GM12878 (cell line): ENCODE data around the gene ANKRD11. TPM values are rescaled to one million over a fixed set of nuclear protein-coding genes. Genes with fewer than 3 reads are reported as not detected.
A peak's percentile ranks its signal among the peaks of the same experiment; 100 is the strongest.

Source experiments
- ATAC-seq: fragments of 200-7000 bp; cut with Tn5 transposase; 3 replicates; pipeline ENCODE4 v1.9.1; 2020; ENCODE audit warnings: mild to moderate bottlenecking, moderate library complexity
- BruUV-seq: library from RNA; stranded (reverse); fragments of 400-500 nt; replicated peaks from 2 replicates; lab custom pipeline; 2021; lab: Mats Ljungman, UMichigan
- CTCF ChIA-PET: fragments of 300-600 bp; sonication (Branson Sonifier 250); formaldehyde crosslinking; extraction: SDS; loops from one replicate; lab custom pipeline; 2021; ENCODE audit warnings: inconsistent platforms; lab: Yijun Ruan, JAX
- POLR2A ChIA-PET: fragments of 350-600 bp; formaldehyde crosslinking; extraction: SDS; loops from one replicate; lab custom pipeline; 2021; ENCODE audit warnings: inconsistent platforms; lab: Charles Lee
- RAD21 ChIA-PET: fragments of 300-600 bp; sonication (Branson Sonifier 250); formaldehyde crosslinking; loops from one replicate; lab custom pipeline; 2023; ENCODE audit warnings: antibody characterized with exemption; ENCODE audit not compliant: unreplicated experiment; lab: Charles Lee
- SMC1A ChIA-PET: fragments of 300-600 bp; sonication (Branson Sonifier 250); formaldehyde crosslinking; loops from one replicate; lab custom pipeline; 2023; ENCODE audit not compliant: unreplicated experiment, uncharacterized antibody; lab: Charles Lee
- DNase-seq: peaks from one replicate; pipeline ENCODE4 v3.0.0-alpha.2; 2011; ENCODE audit warnings: low read depth, low spot score
- FAIRE-seq: peaks from 3 replicates; lab custom pipeline; 2011; peaks lifted over from hg19 to GRCh38; lab: Jason Lieb, UNC
- H2AFZ ChIP-seq: 2 replicates; pipeline ENCODE4 v1.6.0; 2011; ENCODE audit warnings: low read depth, low read length, control low read depth; ENCODE audit not compliant: control insufficient read depth
- H3K27ac ChIP-seq: 2 replicates; pipeline ENCODE4 v1.5.1; 2011; ENCODE audit warnings: control low read depth; ENCODE audit not compliant: control insufficient read depth, insufficient read depth
- H3K27me3 ChIP-seq, 2 experiments: replicated peaks in 1 of 2; 2 replicates each; pipeline versions ENCODE4 v1.6.0 to v1.6.1; 2011; ENCODE audit warnings: low read length in 1 of 2; ENCODE audit not compliant: control insufficient read depth in 2 of 2, insufficient read depth in 2 of 2
- H3K36me3 ChIP-seq, 2 experiments: 2 replicates each; pipeline ENCODE4 v1.5.1; 2011; ENCODE audit warnings: low read length in 1 of 2; ENCODE audit not compliant: control insufficient read depth in 2 of 2, insufficient read depth in 2 of 2
- H3K4me1 ChIP-seq: 2 replicates; pipeline ENCODE4 v1.6.1; 2011; ENCODE audit warnings: mild to moderate bottlenecking, low read length, moderate library complexity, mixed read lengths; ENCODE audit not compliant: control insufficient read depth, insufficient read depth
- H3K4me2 ChIP-seq: 2 replicates; pipeline ENCODE4 v1.6.0; 2011; ENCODE audit warnings: control low read depth; ENCODE audit not compliant: control insufficient read depth, insufficient read depth
- H3K4me3 ChIP-seq: fragments of 200-600 bp; sonication (generic); 2 replicates; pipeline ENCODE4 v1.5.1; 2016
- H3K79me2 ChIP-seq: 2 replicates; pipeline ENCODE4 v1.6.0; 2011; ENCODE audit warnings: low read length; ENCODE audit not compliant: control insufficient read depth, insufficient read depth
- H3K9ac ChIP-seq: 2 replicates; pipeline ENCODE4 v1.8.0; 2011; ENCODE audit warnings: low read length, control low read depth, mixed read lengths; ENCODE audit not compliant: control insufficient read depth, insufficient read depth
- H3K9me3 ChIP-seq: replicated peaks from 3 replicates; pipeline ENCODE4 v1.5.1; 2011; ENCODE audit warnings: mild to moderate bottlenecking, low read length; ENCODE audit not compliant: control insufficient read depth, insufficient read depth
- H4K20me1 ChIP-seq: 2 replicates; pipeline ENCODE4 v1.6.0; 2011; ENCODE audit not compliant: control insufficient read depth, insufficient read depth
- BHLHE40 ChIP-seq, 2 experiments: fragments of 450-650 bp in 1 of 2; IDR thresholded peaks; 2 replicates each; pipeline ENCODE4 v1.6.1; 2011 to 2017; ENCODE audit warnings: low read depth in 2 of 2, borderline replicate concordance in 1 of 2, improper control_type of control experiment in 1 of 2, low read length in 1 of 2, mild to moderate bottlenecking in 1 of 2
- CEBPZ ChIP-seq: fragments of 150-350 bp; IDR thresholded peaks from 2 replicates; pipeline ENCODE4 v1.6.1; 2016; ENCODE audit warnings: low read depth, low read length
- POLR2A ChIP-seq: IDR thresholded peaks from 2 replicates; pipeline ENCODE4 v1.6.1; 2011; ENCODE audit warnings: low read depth, mild to moderate bottlenecking, low read length
- REST ChIP-seq: IDR thresholded peaks from 2 replicates; pipeline ENCODE4 v1.6.1; 2012; ENCODE audit warnings: mild to moderate bottlenecking, low read depth, low read length
- RUNX3 ChIP-seq: IDR thresholded peaks from 2 replicates; pipeline ENCODE4 v1.6.1; 2012; ENCODE audit warnings: low read length, inconsistent platforms
- ZBTB33 ChIP-seq: fragments of 450-650 bp; IDR thresholded peaks from 2 replicates; pipeline ENCODE4 v1.6.1; 2017; ENCODE audit warnings: mild to moderate bottlenecking
- ZZZ3 ChIP-seq: IDR thresholded peaks from 2 replicates; pipeline ENCODE4 v1.6.1; 2011; ENCODE audit warnings: low read depth; ENCODE audit not compliant: control insufficient read depth, insufficient read length
- WGBS: methylation state at CpG from one replicate; pipeline ENCODE4 v1.1.6; 2016; ENCODE audit warnings: low lambda C conversion rate; ENCODE audit not compliant: insufficient replicate concordance, insufficient coverage; ENCODE audit errors: missing lambda C conversion rate; 5-methylcytosine and 5-hydroxymethylcytosine counted together
- in situ Hi-C: fragments of 300-500 bp; cut with MboI; formaldehyde crosslinking; loops from 9 replicates; pipeline ENCODE4 v1.14.3; 2018; ENCODE audit warnings: mixed read lengths
- intact Hi-C: fragments of 100-400 bp; cut with micrococcal nuclease; formaldehyde crosslinking; loops from one replicate; pipeline ENCODE4 v1.14.2; 2022; ENCODE audit not compliant: unreplicated experiment
- polyA plus RNA-seq, 11 experiments: library from polyadenylated mRNA; depleted of rRNA in 4 of 11; unstranded in 6 of 11; stranded (reverse) in 5 of 11; fragments of >200 nt; fragmentation: Nextera tagmentation in 4 of 11; fragmentation: Illumina TruSeq in 1 of 11; extraction: Ambion mirVana in 4 of 11; extraction: Trizol in 1 of 11; gene quantifications; 1 replicate in 1 of 11; 2 replicates in 10 of 11; pipeline versions ENCODE4 v1.2.1 to v1.2.3, GENCODE V29; 2011 to 2016; ENCODE audit warnings: inconsistent platforms in 2 of 11, missing spikeins in 2 of 11, low read depth in 1 of 11
- total RNA-seq, 4 experiments: library from RNA; depleted of rRNA in 3 of 4; stranded (reverse); fragments of >200 nt in 3 of 4; fragmentation: Illumina TruSeq in 1 of 4; extraction: Trizol in 1 of 4; gene quantifications; 2 replicates each; pipeline versions ENCODE4 v1.2.1 to v1.2.3, GENCODE V29; 2013 to 2021

Gene ANKRD11
- total and polyA plus RNA-seq, 10 of the 15 experiments (the other 5 are each of a cell fraction or from before 2014, with no cell fraction given), result 5.1 to 103 (median 27.4) TPM

- DNase-seq, result no peak
- H3K79me2 ChIP-seq, result peaks cover 85% of the 10 kb centered on the region
- H2AFZ ChIP-seq, result no peak overlapping the region
- no peak overlapping the region for H3K4me3 ChIP-seq
- no peak overlapping the region for H3K27ac ChIP-seq
- H3K4me1 ChIP-seq, result peaks cover 7% of the 10 kb centered on the region
- 84% methylated on average over 35 of the region's 35 CpGs for WGBS
- CTCF ChIA-PET, result interaction anchor here (2.0 kb wide), 1 partner anchor 15 kb away, joined by 5 read pairs; no protein-coding TSS in a partner anchor
- in situ Hi-C loops (no loop called here), intact Hi-C loops (no loop called here)
- TF ChIP-seq REST (no peak), POLR2A (peak; percentile 59), BHLHE40 (IDR thresholded peaks at IDR 0.05; ENCODE audit: borderline replicate concordance in 1 of 2, low read depth in 2 of 2, low read length in 1 of 2) (no peak), RUNX3 (peak; percentile 15; the same call in 1 of the 2 replicates), CEBPZ (no peak), ZBTB33 (0 out of 2 replicates have a peak, but pooled peaks have one; percentile 13), ZZZ3 (no peak)
- H3K9ac ChIP-seq, result no peak overlapping the region
- peaks cover 26% of the 10 kb centered on the region for H4K20me1 ChIP-seq
- no peak overlapping the region for H3K4me2 ChIP-seq
- no TSS peak for BruUV-seq
- SMC1A ChIA-PET, result no interaction called here
- peaks cover 5 to 6% of the 10 kb centered on the region in 2 experiments; a peak in 3 of 4 replicates for H3K36me3 ChIP-seq
- no peak for FAIRE-seq
- no peak for ATAC-seq
- POLR2A ChIA-PET, result interaction anchor here (0.6 kb wide), 1 partner anchor 73 kb away, joined by 3 read pairs; no protein-coding TSS in a partner anchor
- no peaks in the 10 kb centered on the region for H3K27me3 ChIP-seq
- no peaks in the 10 kb centered on the region for H3K9me3 ChIP-seq
- RAD21 ChIA-PET, result no interaction called here
Observed at GRCh38 chr16:89341697-89342694, 148.4 kb downstream of the ANKRD11 start.
